ENCODE results near the gene KLHDC4. TPM values are rescaled to one million over a fixed set of nuclear protein-coding genes. Genes with fewer than 3 reads are reported as not detected.

The KLHDC4 gene
- total and polyA plus RNA-seq, 5 donors from 2014 or later: 17.0 to 104 (median 17.5) TPM

GRCh38 chr16:87703835-87704375 is 61.9 kb downstream of the KLHDC4 start:
- Mint-ChIP-seq H3K36me3 (peaks cover 7% of the 10 kb centered on the region), H3K9me3 (no peaks in the 10 kb centered on the region), H3K27ac (peak overlapping the region in 1 of 3 donors; percentile 14), H3K27me3 (no peaks in the 10 kb centered on the region), H3K4me3 (no peak overlapping the region), H3K4me1 (peaks cover 0 to 42% (median 12%) of the 10 kb centered on the region in 4 donors)
- H3K4me3 ChIP-seq (ENCODE audit: low read depth, low read length): no peak overlapping the region
- no peaks in the 10 kb centered on the region for H3K9me3 ChIP-seq (ENCODE audit: control insufficient read depth in 2 of 2, low read length in 2 of 2)
- no peak overlapping the region for H3K27ac ChIP-seq (ENCODE audit: insufficient read depth, low read length, poor library complexity, severe bottlenecking)
- ATAC-seq (ENCODE audit: low read depth in 2 of 2): no peak
- no peaks in the 10 kb centered on the region for H3K27me3 ChIP-seq (ENCODE audit: control insufficient read depth, insufficient read depth, low read length)
- peaks cover 19% of the 10 kb centered on the region for H3K36me3 ChIP-seq (ENCODE audit: control insufficient read depth, insufficient read depth, low read length)
- DNase-seq: no peak
- H3K4me1 ChIP-seq (ENCODE audit: control insufficient read depth, insufficient read depth, low read length, poor library complexity, severe bottlenecking): peaks cover 23% of the 10 kb centered on the region

GRCh38 chr16:87703071-87703470 is 62.7 kb downstream of the KLHDC4 start:
- Histone ChIP-seq H3K27me3 (ENCODE audit: control insufficient read depth, insufficient read depth, low read length) (no peaks in the 10 kb centered on the region), H3K36me3 (ENCODE audit: control insufficient read depth, insufficient read depth, low read length) (peaks cover 11% of the 10 kb centered on the region), H3K4me3 (ENCODE audit: low read depth, low read length) (peak overlapping the region; percentile 58), H3K4me1 (ENCODE audit: control insufficient read depth, insufficient read depth, low read length, poor library complexity, severe bottlenecking) (peaks cover 31% of the 10 kb centered on the region), H3K27ac (ENCODE audit: insufficient read depth, low read length, poor library complexity, severe bottlenecking) (no peak overlapping the region), H3K9me3 (ENCODE audit: control insufficient read depth in 2 of 2, low read length in 2 of 2) (no peaks in the 10 kb centered on the region)
- H3K27ac Mint-ChIP-seq: peak overlapping the region; percentile 87 to 97 (median 92)
- no peak for DNase-seq
- peaks cover 0 to 49% (median 18%) of the 10 kb centered on the region in 4 donors for H3K4me1 Mint-ChIP-seq
- no peaks in the 10 kb centered on the region for H3K27me3 Mint-ChIP-seq
- H3K4me3 Mint-ChIP-seq: peak overlapping the region in 2 of 4 donors; percentile 21 to 65
- no peak for ATAC-seq (ENCODE audit: low read depth in 2 of 2)
- H3K9me3 Mint-ChIP-seq: no peaks in the 10 kb centered on the region
- H3K36me3 Mint-ChIP-seq: peaks cover 1% of the 10 kb centered on the region

GRCh38 chr16:87702325-87702811 is 63.4 kb downstream of the KLHDC4 start:
- H3K9me3 Mint-ChIP-seq: no peaks in the 10 kb centered on the region
- peak in 2 of 3 donors; percentile 20 to 76 for DNase-seq
- no peaks in the 10 kb centered on the region for H3K27me3 Mint-ChIP-seq
- H3K4me1 ChIP-seq (ENCODE audit: control insufficient read depth, insufficient read depth, low read length, poor library complexity, severe bottlenecking): peaks cover 33% of the 10 kb centered on the region
- peak overlapping the region; percentile 45 for H3K27ac ChIP-seq (ENCODE audit: insufficient read depth, low read length, poor library complexity, severe bottlenecking)
- H3K36me3 Mint-ChIP-seq: no peaks in the 10 kb centered on the region
- peak overlapping the region in 3 of 4 donors; percentile 38 to 69 (median 65) for H3K4me3 Mint-ChIP-seq
- peak overlapping the region; percentile 58 for H3K4me3 ChIP-seq (ENCODE audit: low read depth, low read length)
- peak overlapping the region; percentile 87 to 97 (median 92) for H3K27ac Mint-ChIP-seq
- no peaks in the 10 kb centered on the region for H3K27me3 ChIP-seq (ENCODE audit: control insufficient read depth, insufficient read depth, low read length)
- no peaks in the 10 kb centered on the region for H3K9me3 ChIP-seq (ENCODE audit: control insufficient read depth in 2 of 2, low read length in 2 of 2)
- peaks cover 0 to 52% (median 21%) of the 10 kb centered on the region in 4 donors for H3K4me1 Mint-ChIP-seq
- peaks cover 4% of the 10 kb centered on the region for H3K36me3 ChIP-seq (ENCODE audit: control insufficient read depth, insufficient read depth, low read length)
- ATAC-seq (ENCODE audit: low read depth in 2 of 2): peak; percentile 63 to 67

GRCh38 chr16:87701505-87701921 is 64.3 kb downstream of the KLHDC4 start:
- peak overlapping the region; percentile 55 to 87 (median 71) for H3K27ac Mint-ChIP-seq
- H3K27ac ChIP-seq (ENCODE audit: insufficient read depth, low read length, poor library complexity, severe bottlenecking): no peak overlapping the region
- no peak for DNase-seq
- H3K4me3 ChIP-seq (ENCODE audit: low read depth, low read length): no peak overlapping the region
- H3K36me3 ChIP-seq (ENCODE audit: control insufficient read depth, insufficient read depth, low read length): peaks cover 2% of the 10 kb centered on the region
- H3K27me3 Mint-ChIP-seq: no peaks in the 10 kb centered on the region
- H3K4me1 Mint-ChIP-seq: peaks cover 0 to 52% (median 21%) of the 10 kb centered on the region in 4 donors
- no peaks in the 10 kb centered on the region for H3K9me3 ChIP-seq (ENCODE audit: control insufficient read depth in 2 of 2, low read length in 2 of 2)
- peaks cover 33% of the 10 kb centered on the region for H3K4me1 ChIP-seq (ENCODE audit: control insufficient read depth, insufficient read depth, low read length, poor library complexity, severe bottlenecking)
- no peaks in the 10 kb centered on the region for H3K9me3 Mint-ChIP-seq
- no peak for ATAC-seq (ENCODE audit: low read depth in 2 of 2)
- peak overlapping the region in 1 of 4 donors; percentile 46 for H3K4me3 Mint-ChIP-seq
- no peaks in the 10 kb centered on the region for H3K36me3 Mint-ChIP-seq
- H3K27me3 ChIP-seq (ENCODE audit: control insufficient read depth, insufficient read depth, low read length): no peaks in the 10 kb centered on the region

- DNase-seq: no peak
- no peaks in the 10 kb centered on the region for H3K9me3 Mint-ChIP-seq
- peaks cover 3% of the 10 kb centered on the region for H3K36me3 ChIP-seq (ENCODE audit: control insufficient read depth, insufficient read depth, low read length)
- H3K9me3 ChIP-seq (ENCODE audit: control insufficient read depth in 2 of 2, low read length in 2 of 2): no peaks in the 10 kb centered on the region
- H3K4me3 ChIP-seq (ENCODE audit: low read depth, low read length): no peak overlapping the region
- H3K36me3 Mint-ChIP-seq: no peaks in the 10 kb centered on the region
- H3K4me1 ChIP-seq (ENCODE audit: control insufficient read depth, insufficient read depth, low read length, poor library complexity, severe bottlenecking): peaks cover 33% of the 10 kb centered on the region
- no peak for ATAC-seq (ENCODE audit: low read depth in 2 of 2)
- no peaks in the 10 kb centered on the region for H3K27me3 Mint-ChIP-seq
- H3K27ac ChIP-seq (ENCODE audit: insufficient read depth, low read length, poor library complexity, severe bottlenecking): no peak overlapping the region
- H3K4me1 Mint-ChIP-seq: peaks cover 0 to 52% (median 21%) of the 10 kb centered on the region in 4 donors
- no peaks in the 10 kb centered on the region for H3K27me3 ChIP-seq (ENCODE audit: control insufficient read depth, insufficient read depth, low read length)
- H3K27ac Mint-ChIP-seq: peak overlapping the region in 2 of 3 donors; percentile 9 to 38
- peak overlapping the region in 2 of 4 donors; percentile 43 to 67 for H3K4me3 Mint-ChIP-seq
Observed at GRCh38 chr16:87701078-87701460, 64.7 kb downstream of the KLHDC4 start.

GRCh38 chr16:87700406-87701077 is 65.2 kb downstream of the KLHDC4 start:
- Mint-ChIP-seq H3K27me3 (no peaks in the 10 kb centered on the region), H3K4me3 (peak overlapping the region in 2 of 4 donors; percentile 43 to 67), H3K27ac (peak overlapping the region in 2 of 3 donors; percentile 9 to 82), H3K9me3 (no peaks in the 10 kb centered on the region), H3K4me1 (peaks cover 0 to 52% (median 21%) of the 10 kb centered on the region in 4 donors), H3K36me3 (no peaks in the 10 kb centered on the region)
- H3K4me3 ChIP-seq (ENCODE audit: low read depth, low read length): no peak overlapping the region
- H3K27ac ChIP-seq (ENCODE audit: insufficient read depth, low read length, poor library complexity, severe bottlenecking): no peak overlapping the region
- H3K4me1 ChIP-seq (ENCODE audit: control insufficient read depth, insufficient read depth, low read length, poor library complexity, severe bottlenecking): peaks cover 33% of the 10 kb centered on the region
- DNase-seq (peak in 1 of 3 donors; percentile 74), ATAC-seq (ENCODE audit: low read depth in 2 of 2) (no peak)
- no peaks in the 10 kb centered on the region for H3K27me3 ChIP-seq (ENCODE audit: control insufficient read depth, insufficient read depth, low read length)
- H3K9me3 ChIP-seq (ENCODE audit: control insufficient read depth in 2 of 2, low read length in 2 of 2): no peaks in the 10 kb centered on the region
- H3K36me3 ChIP-seq (ENCODE audit: control insufficient read depth, insufficient read depth, low read length): peaks cover 6% of the 10 kb centered on the region

GRCh38 chr16:87698676-87699199 is 67.0 kb downstream of the KLHDC4 start:
- Mint-ChIP-seq H3K4me1 (peaks cover 0 to 47% (median 20%) of the 10 kb centered on the region in 4 donors), H3K36me3 (no peaks in the 10 kb centered on the region), H3K27me3 (no peaks in the 10 kb centered on the region), H3K4me3 (peak overlapping the region in 3 of 4 donors; percentile 33 to 63 (median 43)), H3K9me3 (no peaks in the 10 kb centered on the region), H3K27ac (peak overlapping the region in 2 of 3 donors; percentile 8 to 58)
- Histone ChIP-seq H3K9me3 (ENCODE audit: control insufficient read depth in 2 of 2, low read length in 2 of 2) (no peaks in the 10 kb centered on the region), H3K36me3 (ENCODE audit: control insufficient read depth, insufficient read depth, low read length) (peaks cover 9% of the 10 kb centered on the region), H3K27ac (ENCODE audit: insufficient read depth, low read length, poor library complexity, severe bottlenecking) (no peak overlapping the region), H3K4me3 (ENCODE audit: low read depth, low read length) (no peak overlapping the region), H3K4me1 (ENCODE audit: control insufficient read depth, insufficient read depth, low read length, poor library complexity, severe bottlenecking) (peaks cover 31% of the 10 kb centered on the region), H3K27me3 (ENCODE audit: control insufficient read depth, insufficient read depth, low read length) (no peaks in the 10 kb centered on the region)
- ATAC-seq (ENCODE audit: low read depth in 2 of 2) (peak in 1 of 2 donors; percentile 40), DNase-seq (peak in 1 of 3 donors; percentile 53)

Data from CD4-positive, CD25-positive, alpha-beta regulatory T cell (primary cell).